ENCODE data around the gene KIF13A.

GRCh38 chr6:17962436-17963031, 24.9 kb downstream of the KIF13A start:
- TF ChIP-seq CTCF (IDR thresholded peaks at IDR 0.05) (no peak), POLR2AphosphoS5 (IDR thresholded peaks at IDR 0.05; ENCODE audit: low read depth, low read length) (no peak), SIN3A (IDR thresholded peaks at IDR 0.05; ENCODE audit: borderline replicate concordance, insufficient read depth, low read depth, low read length) (no peak)

All from Panc1 (cell line).